GM19324 (cell line): ENCODE results near the gene NKAIN1.
A peak's percentile ranks its signal among the peaks of the same experiment; 100 is the strongest.
"Not testable (repeated sequence)": the region's sequence is repeated elsewhere in the genome, so short reads cannot be mapped to it uniquely, and the experiment has no call there.

Experiments used
- ATAC-seq: cut with Tn5 transposase; IDR thresholded peaks from one replicate; pipeline ENCODE4 v1.9.1; 2021; ENCODE audit warnings: mild to moderate bottlenecking, moderate library complexity; ENCODE audit not compliant: unreplicated experiment, low FRiP score

NKAIN1 gene

GRCh38 chr1:31159323-31159722 is 80.4 kb downstream of the NKAIN1 start:
- ATAC-seq: no peak

DNA sequence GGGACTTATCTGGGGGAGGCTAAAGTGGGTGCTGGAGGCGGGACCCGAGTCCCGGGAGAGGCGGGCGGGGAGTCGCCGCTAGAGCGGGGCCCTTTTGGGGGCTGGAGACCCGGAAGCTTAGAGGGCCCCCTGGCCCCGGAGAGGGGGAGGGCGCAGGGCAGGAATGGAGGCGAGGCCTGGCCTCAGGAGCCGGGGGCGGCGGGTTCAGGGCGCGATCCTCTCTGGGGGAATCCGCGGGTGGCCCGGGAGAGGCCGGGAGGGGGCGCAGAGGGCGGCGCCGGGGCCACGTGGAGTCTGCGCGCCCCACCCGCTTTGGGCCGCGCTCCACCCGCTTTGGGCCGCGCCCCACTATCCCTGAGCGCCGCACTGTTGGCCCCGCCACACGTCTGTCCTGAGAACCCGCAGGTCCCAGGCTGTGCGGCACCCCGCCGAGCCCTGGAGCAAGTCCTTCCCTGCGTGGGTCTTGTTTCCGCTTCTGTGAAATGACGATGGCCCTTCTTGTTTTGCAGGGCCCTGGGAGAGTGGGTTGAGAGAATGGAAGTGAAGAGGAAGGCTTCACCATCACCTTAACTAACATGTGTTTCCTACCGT is 84.4 kb downstream of the NKAIN1 start:
- peak; percentile 63 for ATAC-seq

GRCh38 chr1:31154632-31155215 is 85.0 kb downstream of the NKAIN1 start:
- peak; percentile 25 for ATAC-seq

- ATAC-seq: no peak
Measured at GRCh38 chr1:31154000-31154631, 85.6 kb downstream of the NKAIN1 start.

- ATAC-seq: no peak
Measured at GRCh38 chr1:31153423-31153822, 86.3 kb downstream of the NKAIN1 start.

DNA sequence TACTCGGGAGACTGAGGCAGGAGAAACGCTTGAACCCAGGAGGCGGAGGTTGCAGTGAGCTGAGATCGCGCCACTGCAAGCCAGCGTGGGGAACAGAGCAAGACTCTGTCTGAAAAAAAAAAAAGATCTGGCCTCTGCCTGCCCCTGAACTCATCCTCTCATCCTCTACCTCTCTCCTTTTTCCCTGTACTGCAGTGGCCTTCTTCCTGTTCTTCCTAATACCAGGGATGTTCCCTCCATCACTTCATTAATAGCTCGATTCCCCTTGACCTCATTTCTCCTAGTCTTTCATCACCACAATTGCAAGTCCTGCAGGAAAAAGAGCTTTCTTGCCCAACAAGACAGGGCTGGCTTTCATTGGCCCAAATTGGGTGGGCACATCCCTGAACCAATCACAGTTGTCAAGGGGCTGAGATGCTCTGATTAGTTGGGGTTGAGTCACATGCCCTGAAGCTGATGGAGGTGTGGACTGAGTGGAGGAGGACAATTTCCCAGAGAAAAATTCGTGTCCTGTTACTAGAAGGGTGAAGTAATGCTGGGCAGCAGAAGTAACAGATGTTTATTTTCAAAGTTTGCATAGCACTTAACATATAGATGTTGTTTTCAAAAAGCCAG is 87.4 kb downstream of the NKAIN1 start:
- ATAC-seq: no peak

GRCh38 chr1:31151402-31151801 is 88.3 kb downstream of the NKAIN1 start:
- no peak for ATAC-seq

DNA sequence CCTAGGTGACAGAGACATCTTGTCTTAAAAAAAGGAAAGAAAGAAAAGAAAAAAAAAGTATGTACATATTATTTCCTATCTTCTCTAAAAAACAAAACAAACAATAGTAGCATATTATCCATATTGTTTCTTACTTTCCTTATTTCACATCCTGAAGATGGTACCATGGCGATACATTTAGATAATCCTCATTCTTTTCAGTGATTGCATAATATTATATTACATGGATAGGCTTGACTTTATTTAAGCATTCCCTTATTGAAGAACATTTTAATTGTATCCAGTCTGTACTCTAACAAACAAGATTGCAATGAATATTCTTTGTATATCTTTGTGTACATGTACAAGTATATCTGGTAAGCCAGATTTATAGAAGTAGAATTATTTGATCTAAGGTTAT is 91.3 kb downstream of the NKAIN1 start:
- no peak for ATAC-seq

- ATAC-seq: no peak
Measured at GRCh38 chr1:31145648-31146047, 94.0 kb downstream of the NKAIN1 start.

DNA sequence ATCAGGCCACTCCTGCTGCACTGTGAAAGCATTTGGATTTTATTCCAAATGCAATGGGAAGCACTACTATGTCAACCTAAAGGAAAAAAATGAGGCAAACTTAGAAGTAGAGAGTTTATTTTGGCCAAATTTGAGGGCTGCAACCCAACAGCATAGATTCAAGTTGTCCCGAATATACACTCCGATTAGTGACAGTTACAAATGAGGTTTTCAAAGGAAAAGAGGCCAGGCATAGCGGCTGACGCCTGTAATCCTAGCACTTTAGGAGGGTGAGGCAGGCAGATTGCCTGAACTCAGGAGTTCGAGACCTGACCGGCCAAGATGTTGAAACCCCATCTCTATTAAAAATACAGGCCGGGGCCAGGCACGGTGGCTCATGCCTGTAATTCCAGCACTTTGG is 95.2 kb downstream of the NKAIN1 start:
- ATAC-seq: no peak

DNA sequence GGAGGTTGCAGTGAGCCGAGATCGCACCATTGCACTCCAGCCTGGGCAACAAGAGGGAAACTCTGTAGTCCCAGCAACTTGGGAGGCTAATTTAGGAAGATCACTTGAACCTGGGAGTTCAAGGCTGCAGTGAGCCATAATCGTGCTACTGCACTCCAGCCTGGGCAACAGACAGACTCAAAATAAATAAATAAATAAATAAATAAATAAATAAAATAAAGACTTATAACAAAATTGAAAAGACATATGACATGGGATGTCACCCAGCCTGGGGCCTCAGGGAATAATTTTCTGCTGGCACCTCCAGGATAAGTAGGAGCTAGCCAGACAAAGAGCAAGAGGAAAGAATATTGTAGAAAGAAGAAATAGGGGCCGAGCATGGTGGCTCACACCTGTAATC is 96.2 kb downstream of the NKAIN1 start:
- no peak for ATAC-seq

DNA sequence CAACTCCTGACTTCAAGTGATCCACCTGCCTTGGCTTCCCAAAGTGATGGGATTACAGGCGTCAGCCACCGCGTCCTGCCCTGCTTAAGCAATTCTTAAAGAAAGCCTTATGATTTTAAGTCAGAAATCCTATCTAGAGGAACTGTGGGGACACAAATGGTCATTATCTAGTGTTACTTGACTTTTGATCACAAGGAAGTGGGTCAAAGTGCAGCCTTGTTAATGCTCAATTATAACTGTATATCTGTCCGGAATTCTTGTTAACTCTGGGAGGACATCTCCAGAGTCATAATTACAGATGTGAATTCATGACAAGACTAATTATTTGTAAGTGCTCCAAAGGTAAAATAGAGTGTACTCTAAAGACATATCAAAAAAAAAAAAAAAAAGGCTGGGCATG is 97.3 kb downstream of the NKAIN1 start:
- no peak for ATAC-seq

- no peak for ATAC-seq
Measured at GRCh38 chr1:31140299-31140698, 99.4 kb downstream of the NKAIN1 start.

GRCh38 chr1:31138797-31139521 is 100.7 kb downstream of the NKAIN1 start:
- ATAC-seq: not testable (repeated sequence)

GRCh38 chr1:31137873-31138272 is 101.8 kb downstream of the NKAIN1 start:
- ATAC-seq: not testable (repeated sequence)

GRCh38 chr1:31135973-31136600 is 103.6 kb downstream of the NKAIN1 start:
- no peak for ATAC-seq

DNA sequence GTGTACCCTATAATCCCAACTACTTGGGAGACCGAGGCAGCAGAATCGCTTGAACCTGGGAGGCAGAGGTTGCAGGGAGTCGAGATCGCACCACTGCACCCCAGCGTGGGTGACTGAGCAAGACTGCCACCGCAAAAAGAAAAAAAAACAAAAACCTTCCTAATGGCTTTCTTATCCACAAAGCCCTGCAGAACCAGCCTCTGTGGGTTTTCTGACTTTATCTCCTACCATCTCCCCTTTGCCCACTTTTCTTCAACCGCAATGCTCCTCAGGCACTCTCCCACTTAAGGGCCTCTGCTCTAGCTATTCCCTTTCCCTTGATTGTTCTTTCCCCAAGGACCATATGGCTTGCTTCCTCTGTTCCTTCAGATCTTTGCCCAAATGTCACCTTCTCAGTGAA is 106.3 kb downstream of the NKAIN1 start:
- no peak for ATAC-seq
